WTC11 (cell line): ENCODE data around the gene SPATC1L.

Experiments
- AFF4 ChIP-seq: sonication (generic); formaldehyde crosslinking; IDR thresholded peaks from 2 replicates; pipeline ENCODE4 v1.8.1; 2023; ENCODE audit warnings: mild to moderate bottlenecking, missing genetic modification reagents, borderline replicate concordance
- CREB1 ChIP-seq: sonication (generic); formaldehyde crosslinking; IDR thresholded peaks from 2 replicates; pipeline ENCODE4 v1.8.0; 2023; ENCODE audit warnings: mild to moderate bottlenecking, missing genetic modification reagents
- CTCF ChIP-seq: fragments of 200-600 bp; IDR thresholded peaks from 2 replicates; pipeline ENCODE4 v1.8.0; 2022; ENCODE audit warnings: antibody characterized with exemption
- E2F5 ChIP-seq: sonication (generic); formaldehyde crosslinking; IDR thresholded peaks from 2 replicates; pipeline ENCODE4 v1.8.1; 2022; ENCODE audit warnings: mild to moderate bottlenecking, moderate library complexity, missing genetic modification reagents
- ELF4 ChIP-seq: sonication (generic); formaldehyde crosslinking; IDR thresholded peaks from 2 replicates; pipeline ENCODE4 v1.8.1; 2022; ENCODE audit warnings: low read depth, mild to moderate bottlenecking, moderate library complexity, missing genetic modification reagents
- FOXJ3 ChIP-seq: sonication (generic); formaldehyde crosslinking; IDR thresholded peaks from 2 replicates; pipeline ENCODE4 v1.9.0; 2021; ENCODE audit warnings: missing genetic modification reagents, mild to moderate bottlenecking, borderline replicate concordance
- NFYB ChIP-seq: sonication (generic); formaldehyde crosslinking; conservative IDR thresholded peaks from 2 replicates; pipeline ENCODE4 v1.8.0; 2022; ENCODE audit warnings: low read depth, missing genetic modification reagents
- NR3C1 ChIP-seq: sonication (generic); formaldehyde crosslinking; conservative IDR thresholded peaks from 2 replicates; pipeline ENCODE4 v1.8.1; 2023; ENCODE audit warnings: low read depth, mild to moderate bottlenecking, missing genetic modification reagents
- SP1 ChIP-seq: sonication (generic); formaldehyde crosslinking; conservative IDR thresholded peaks from 2 replicates; pipeline ENCODE4 v1.8.1; 2022; ENCODE audit warnings: missing genetic modification reagents
- ZNF121 ChIP-seq: sonication (generic); formaldehyde crosslinking; IDR thresholded peaks from 2 replicates; pipeline ENCODE4 v1.8.0; 2023; ENCODE audit warnings: missing genetic modification reagents
- TF ChIP-seq, protein P1 (sequence below): fragments of 250-450 bp; sonication (Bioruptor Pico); IDR thresholded peaks from 2 replicates; pipeline ENCODE4 v1.9.0; 2021; ENCODE audit warnings: mild to moderate bottlenecking
- TF ChIP-seq, protein P2 (sequence below): sonication (generic); formaldehyde crosslinking; conservative IDR thresholded peaks from 2 replicates; pipeline ENCODE4 v1.8.1; 2022; ENCODE audit warnings: mild to moderate bottlenecking, missing genetic modification reagents
- TF ChIP-seq, protein P3 (sequence below): sonication (generic); formaldehyde crosslinking; IDR thresholded peaks from 2 replicates; pipeline ENCODE4 v1.8.0; 2022; ENCODE audit warnings: mild to moderate bottlenecking, missing genetic modification reagents
- TF ChIP-seq, protein P4 (sequence below): sonication (generic); formaldehyde crosslinking; IDR thresholded peaks from 2 replicates; pipeline ENCODE4 v1.8.1; 2022; ENCODE audit warnings: missing genetic modification reagents, borderline replicate concordance

DNA sequence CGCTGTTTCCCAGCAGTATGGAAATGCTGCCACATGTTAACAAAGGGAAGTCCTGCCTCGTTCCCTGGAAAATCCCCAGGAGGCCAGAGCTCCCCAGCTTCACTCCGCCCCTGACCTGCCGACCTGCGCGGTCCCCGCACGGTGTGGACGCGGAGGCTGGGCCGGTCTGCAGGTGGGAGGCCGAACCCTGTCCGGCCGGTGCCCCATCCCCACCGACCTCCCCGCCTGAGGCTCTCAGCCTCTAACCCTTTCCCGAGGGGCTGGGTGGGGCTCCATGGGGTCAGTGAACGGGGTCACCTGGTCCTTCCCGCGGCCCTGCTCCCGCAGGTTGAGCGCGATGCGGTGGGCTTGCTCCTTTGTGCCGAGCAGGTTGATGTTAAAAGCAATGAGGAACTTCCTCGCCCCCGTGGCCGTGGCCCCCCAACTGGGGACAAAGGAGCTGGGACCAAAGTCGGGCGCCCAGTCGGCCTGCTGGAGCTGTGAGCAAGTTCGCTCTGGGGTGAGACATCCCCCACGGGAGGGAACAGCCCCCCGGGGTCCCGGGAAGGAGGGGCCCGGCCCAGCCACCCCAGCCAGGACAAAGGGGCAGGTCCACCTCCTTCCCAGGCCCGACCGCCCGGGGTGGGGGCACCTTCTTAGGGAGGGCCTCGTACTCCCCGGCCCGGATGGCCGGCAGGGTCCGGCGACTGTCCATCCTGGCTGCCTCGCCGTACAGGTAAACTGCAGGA is 32.8 kb downstream of the SPATC1L start:
- TF ChIP-seq CTCF (no peak), ELF4 (CRISPR knock-in tag) (no peak), AFF4 (CRISPR knock-in tag) (no peak), NFYB (CRISPR knock-in tag) (no peak), SP1 (no peak), E2F5 (CRISPR knock-in tag) (no peak), NR3C1 (no peak), FOXJ3 (CRISPR knock-in tag) (no peak), CREB1 (CRISPR knock-in tag) (no peak), ZNF121 (CRISPR knock-in tag) (no peak)
- TF ChIP-seq, protein P1, sequence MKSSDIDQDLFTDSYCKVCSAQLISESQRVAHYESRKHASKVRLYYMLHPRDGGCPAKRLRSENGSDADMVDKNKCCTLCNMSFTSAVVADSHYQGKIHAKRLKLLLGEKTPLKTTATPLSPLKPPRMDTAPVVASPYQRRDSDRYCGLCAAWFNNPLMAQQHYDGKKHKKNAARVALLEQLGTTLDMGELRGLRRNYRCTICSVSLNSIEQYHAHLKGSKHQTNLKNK (CRISPR knock-in tag): no peak
- TF ChIP-seq, protein P2, sequence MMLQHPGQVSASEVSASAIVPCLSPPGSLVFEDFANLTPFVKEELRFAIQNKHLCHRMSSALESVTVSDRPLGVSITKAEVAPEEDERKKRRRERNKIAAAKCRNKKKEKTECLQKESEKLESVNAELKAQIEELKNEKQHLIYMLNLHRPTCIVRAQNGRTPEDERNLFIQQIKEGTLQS: no peak
- TF ChIP-seq, protein P3, sequence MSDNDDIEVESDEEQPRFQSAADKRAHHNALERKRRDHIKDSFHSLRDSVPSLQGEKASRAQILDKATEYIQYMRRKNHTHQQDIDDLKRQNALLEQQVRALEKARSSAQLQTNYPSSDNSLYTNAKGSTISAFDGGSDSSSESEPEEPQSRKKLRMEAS (CRISPR knock-in tag): no peak
- TF ChIP-seq, protein P4, sequence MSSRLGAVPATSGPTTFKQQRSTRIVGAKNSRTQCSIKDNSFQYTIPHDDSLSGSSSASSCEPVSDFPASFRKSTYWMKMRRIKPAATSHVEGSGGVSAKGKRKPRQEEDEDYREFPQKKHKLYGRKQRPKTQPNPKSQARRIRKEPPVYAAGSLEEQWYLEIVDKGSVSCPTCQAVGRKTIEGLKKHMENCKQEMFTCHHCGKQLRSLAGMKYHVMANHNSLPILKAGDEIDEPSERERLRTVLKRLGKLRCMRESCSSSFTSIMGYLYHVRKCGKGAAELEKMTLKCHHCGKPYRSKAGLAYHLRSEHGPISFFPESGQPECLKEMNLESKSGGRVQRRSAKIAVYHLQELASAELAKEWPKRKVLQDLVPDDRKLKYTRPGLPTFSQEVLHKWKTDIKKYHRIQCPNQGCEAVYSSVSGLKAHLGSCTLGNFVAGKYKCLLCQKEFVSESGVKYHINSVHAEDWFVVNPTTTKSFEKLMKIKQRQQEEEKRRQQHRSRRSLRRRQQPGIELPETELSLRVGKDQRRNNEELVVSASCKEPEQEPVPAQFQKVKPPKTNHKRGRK (CRISPR knock-in tag): no peak
